ENCODE results near the gene GABPB1.

GABPB1 gene

GRCh38 chr15:50241684-50242450 lies 113.1 kb downstream of the GABPB1 start:
- TF ChIP-seq JUND (IDR thresholded peaks at IDR 0.05; ENCODE audit: low read depth), result no peak
- in situ Hi-C loops (cut with HindIII; ENCODE audit: low pct_unique_long_range_greater_than_20kb, low sequenced_read_pairs), result no loop called here
- no peak for DNase-seq (ENCODE audit: low read depth in 1 of 2, low spot score in 1 of 2)

DNA sequence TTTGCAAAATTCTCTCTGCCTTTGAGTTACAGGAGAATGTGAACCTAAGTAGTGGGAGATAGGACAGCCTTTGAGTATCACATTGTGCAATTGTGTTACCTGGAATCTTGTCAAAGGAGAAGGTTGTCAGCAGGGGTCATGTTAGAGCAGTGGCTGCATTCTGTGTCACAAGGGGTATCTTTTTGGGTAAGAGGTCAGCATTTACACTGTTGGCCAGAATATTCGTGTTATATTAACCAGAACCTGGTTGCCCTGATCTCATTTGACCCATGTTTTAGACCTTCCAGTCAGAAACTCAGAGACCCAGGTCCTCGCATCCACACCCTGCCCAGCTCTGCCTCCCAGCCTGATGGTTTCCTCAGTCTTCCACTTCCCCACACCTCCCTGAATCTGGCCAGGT lies 116.7 kb downstream of the GABPB1 start:
- no peak for DNase-seq (ENCODE audit: low read depth in 1 of 2, low spot score in 1 of 2)
- in situ Hi-C loops (cut with HindIII; ENCODE audit: low pct_unique_long_range_greater_than_20kb, low sequenced_read_pairs), result no loop called here
- TF ChIP-seq JUND (IDR thresholded peaks at IDR 0.05; ENCODE audit: low read depth), result no peak

DNA sequence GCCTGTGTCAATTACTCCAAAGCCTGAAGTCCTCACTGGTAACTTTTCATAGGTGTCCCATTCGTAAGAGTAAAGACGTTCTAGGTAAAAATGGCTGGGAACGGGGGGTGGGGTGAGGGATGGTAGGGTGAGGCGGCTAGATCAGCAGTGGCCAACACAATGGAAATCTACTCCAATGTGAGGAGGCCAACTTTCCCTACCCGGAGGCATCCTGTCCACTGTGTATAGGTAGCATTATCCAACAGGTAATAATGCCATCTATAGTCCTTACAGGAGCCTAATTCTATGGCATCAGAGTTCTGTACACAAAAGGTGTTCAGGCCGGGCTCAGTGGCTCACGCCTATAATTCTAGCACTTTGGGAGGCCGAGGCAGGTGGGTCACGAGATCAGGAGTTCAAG lies 118.6 kb downstream of the GABPB1 start:
- no peak for TF ChIP-seq JUND (IDR thresholded peaks at IDR 0.05; ENCODE audit: low read depth)
- in situ Hi-C loops (cut with HindIII; ENCODE audit: low pct_unique_long_range_greater_than_20kb, low sequenced_read_pairs), result no loop called here
- no peak for DNase-seq (ENCODE audit: low read depth in 1 of 2, low spot score in 1 of 2)

DNA sequence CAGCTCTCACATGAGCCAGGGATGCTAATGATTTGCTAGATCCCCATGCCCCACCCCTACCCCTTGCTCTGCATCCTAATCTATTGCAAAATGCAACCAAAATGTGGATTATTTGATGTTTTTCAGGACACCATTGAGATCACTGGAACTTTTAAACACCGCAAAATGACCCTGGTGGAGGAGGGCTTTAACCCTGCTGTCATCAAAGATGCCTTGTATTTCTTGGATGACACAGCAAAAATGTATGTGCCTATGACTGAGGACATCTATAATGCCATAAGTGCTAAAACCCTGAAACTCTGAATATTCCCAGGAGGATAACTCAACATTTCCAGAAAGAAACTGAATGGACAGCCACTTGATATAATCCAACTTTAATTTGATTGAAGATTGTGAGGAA lies 119.2 kb downstream of the GABPB1 start:
- no peak for TF ChIP-seq JUND (IDR thresholded peaks at IDR 0.05; ENCODE audit: low read depth)
- DNase-seq (ENCODE audit: low read depth in 1 of 2, low spot score in 1 of 2), result no peak
- in situ Hi-C loops (cut with HindIII; ENCODE audit: low pct_unique_long_range_greater_than_20kb, low sequenced_read_pairs), result no loop called here

DNA sequence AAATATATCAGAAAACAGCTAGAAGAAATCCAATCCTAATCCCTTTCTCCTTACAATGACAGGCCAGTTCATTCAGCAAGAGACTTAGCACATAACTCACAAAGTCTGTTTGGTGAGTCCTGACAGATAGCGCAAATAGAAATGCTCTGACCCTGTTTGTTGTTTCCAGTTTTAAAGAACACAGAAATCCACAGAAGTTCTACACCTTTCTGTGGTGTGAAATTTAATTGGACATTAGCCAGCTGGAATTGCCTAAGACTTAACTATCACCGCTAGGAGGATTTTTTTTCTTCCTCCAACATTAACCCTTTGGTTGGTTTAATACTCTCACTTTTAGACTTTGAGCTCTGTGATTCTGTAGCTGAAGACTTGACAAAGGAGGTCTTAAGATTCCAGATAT lies 120.2 kb downstream of the GABPB1 start:
- in situ Hi-C loops (cut with HindIII; ENCODE audit: low pct_unique_long_range_greater_than_20kb, low sequenced_read_pairs), result no loop called here
- DNase-seq (ENCODE audit: low read depth in 1 of 2, low spot score in 1 of 2), result no peak
- TF ChIP-seq JUND (IDR thresholded peaks at IDR 0.05; ENCODE audit: low read depth), result no peak

DNA sequence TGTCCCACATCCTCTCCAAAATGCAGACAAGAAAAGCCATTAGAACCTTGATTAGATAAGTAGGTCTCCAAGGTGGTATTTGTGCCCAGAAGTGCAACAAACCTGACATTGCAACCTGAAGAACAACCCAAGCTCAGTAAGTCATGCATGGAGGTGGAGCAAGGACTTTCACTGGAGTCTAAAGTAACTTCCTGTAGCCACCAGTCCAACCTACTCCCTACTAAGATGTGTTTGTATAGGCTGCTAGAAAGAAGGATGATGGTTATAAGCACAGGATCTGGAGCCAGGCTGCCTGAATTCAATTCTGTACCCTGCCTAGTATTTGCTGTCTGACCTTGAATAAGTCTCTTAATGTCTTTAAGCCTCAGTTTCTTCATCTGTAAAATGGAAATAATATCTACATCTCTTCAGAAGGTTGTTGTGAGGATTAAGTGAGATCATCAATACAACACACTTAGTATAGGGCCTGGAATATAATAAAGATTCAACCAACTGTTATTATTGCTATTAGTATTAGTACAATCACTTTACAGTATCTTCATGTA lies 121.7 kb downstream of the GABPB1 start:
- DNase-seq (ENCODE audit: low read depth in 1 of 2, low spot score in 1 of 2), result no peak
- in situ Hi-C loops (cut with HindIII; ENCODE audit: low pct_unique_long_range_greater_than_20kb, low sequenced_read_pairs), result no loop called here
- TF ChIP-seq JUND (IDR thresholded peaks at IDR 0.05; ENCODE audit: low read depth), result no peak

- in situ Hi-C loops (cut with HindIII; ENCODE audit: low pct_unique_long_range_greater_than_20kb, low sequenced_read_pairs), result no loop called here
- DNase-seq (ENCODE audit: low read depth in 1 of 2, low spot score in 1 of 2), result no peak
- TF ChIP-seq JUND (IDR thresholded peaks at IDR 0.05; ENCODE audit: low read depth), result no peak
Measured at GRCh38 chr15:50232791-50233190, 122.2 kb downstream of the GABPB1 start.

GRCh38 chr15:50231761-50232160 lies 123.2 kb downstream of the GABPB1 start:
- in situ Hi-C loops (cut with HindIII; ENCODE audit: low pct_unique_long_range_greater_than_20kb, low sequenced_read_pairs), result no loop called here
- no peak for TF ChIP-seq JUND (IDR thresholded peaks at IDR 0.05; ENCODE audit: low read depth)
- no peak for DNase-seq (ENCODE audit: low read depth in 1 of 2, low spot score in 1 of 2)

- in situ Hi-C loops (cut with HindIII; ENCODE audit: low pct_unique_long_range_greater_than_20kb, low sequenced_read_pairs), result no loop called here
- no peak for DNase-seq (ENCODE audit: low read depth in 1 of 2, low spot score in 1 of 2)
- TF ChIP-seq JUND (IDR thresholded peaks at IDR 0.05; ENCODE audit: low read depth), result no peak
Measured at GRCh38 chr15:50229336-50229735, 125.7 kb downstream of the GABPB1 start.

- TF ChIP-seq JUND (IDR thresholded peaks at IDR 0.05; ENCODE audit: low read depth), result no peak
- in situ Hi-C loops (cut with HindIII; ENCODE audit: low pct_unique_long_range_greater_than_20kb, low sequenced_read_pairs), result no loop called here
- peak; percentile 45 to 77 for DNase-seq (ENCODE audit: low read depth in 1 of 2, low spot score in 1 of 2)
Measured at GRCh38 chr15:50228866-50229265, 126.1 kb downstream of the GABPB1 start.

DNA sequence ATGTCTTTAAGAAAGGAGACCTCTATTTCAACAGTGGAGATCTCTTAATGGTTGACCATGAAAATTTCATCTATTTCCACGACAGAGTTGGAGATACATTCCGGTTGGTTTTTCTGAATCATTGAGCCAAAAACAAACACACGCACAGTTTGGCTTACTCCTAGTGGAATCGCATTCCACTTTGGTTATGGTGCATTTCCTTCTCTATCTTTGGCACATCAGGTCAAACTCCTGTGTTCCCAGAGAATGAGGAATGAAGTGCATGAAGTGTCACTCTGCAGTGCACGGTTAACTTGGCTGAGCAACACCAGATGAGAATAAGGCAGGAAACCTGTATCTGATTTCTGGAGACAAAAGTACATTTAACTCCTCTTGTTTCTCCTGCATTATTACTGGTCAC lies 127.9 kb downstream of the GABPB1 start:
- TF ChIP-seq JUND (IDR thresholded peaks at IDR 0.05; ENCODE audit: low read depth), result no peak
- in situ Hi-C loops (cut with HindIII; ENCODE audit: low pct_unique_long_range_greater_than_20kb, low sequenced_read_pairs), result no loop called here
- peak in 1 of 2 experiments; percentile 32 for DNase-seq (ENCODE audit: low read depth in 1 of 2, low spot score in 1 of 2)

GRCh38 chr15:50225938-50226337 lies 129.1 kb downstream of the GABPB1 start:
- in situ Hi-C loops (cut with HindIII; ENCODE audit: low pct_unique_long_range_greater_than_20kb, low sequenced_read_pairs), result no loop called here
- DNase-seq (ENCODE audit: low read depth in 1 of 2, low spot score in 1 of 2), result no peak
- no peak for TF ChIP-seq JUND (IDR thresholded peaks at IDR 0.05; ENCODE audit: low read depth)

Measured in T47D (cell line).